GM18907 (cell line): ENCODE measurements around the gene RPA3.

Experiments used
- ATAC-seq: cut with Tn5 transposase; IDR thresholded peaks from one replicate; pipeline ENCODE4 v1.9.1; 2021; ENCODE audit warnings: mild to moderate bottlenecking, moderate library complexity; ENCODE audit not compliant: unreplicated experiment

RPA3 gene

DNA sequence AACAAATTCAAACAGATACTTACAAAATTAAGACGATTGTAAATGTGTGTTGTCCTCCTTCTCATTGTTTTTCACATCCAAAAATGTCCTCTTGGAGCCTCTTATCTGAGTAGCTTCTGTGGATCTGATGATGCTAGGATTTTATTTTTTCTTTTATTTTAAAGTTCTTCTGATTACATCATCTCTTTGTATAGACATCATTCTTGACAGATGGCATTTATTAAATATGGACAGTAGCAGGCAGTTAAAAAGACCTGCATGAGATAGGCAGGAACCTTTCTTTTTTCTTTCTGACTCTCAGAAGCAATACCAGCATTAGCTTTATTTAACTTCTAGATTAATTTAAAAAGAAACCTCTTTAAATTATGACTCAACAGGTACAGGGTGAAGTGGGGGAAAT lies at the start of gene RPA3:
Gene RPA3 (minus strand): TSS at position 116 of the 400 bp plus-strand sequence. CDS start 78,189 bp downstream, outside the sequence.
- no peak for ATAC-seq

DNA sequence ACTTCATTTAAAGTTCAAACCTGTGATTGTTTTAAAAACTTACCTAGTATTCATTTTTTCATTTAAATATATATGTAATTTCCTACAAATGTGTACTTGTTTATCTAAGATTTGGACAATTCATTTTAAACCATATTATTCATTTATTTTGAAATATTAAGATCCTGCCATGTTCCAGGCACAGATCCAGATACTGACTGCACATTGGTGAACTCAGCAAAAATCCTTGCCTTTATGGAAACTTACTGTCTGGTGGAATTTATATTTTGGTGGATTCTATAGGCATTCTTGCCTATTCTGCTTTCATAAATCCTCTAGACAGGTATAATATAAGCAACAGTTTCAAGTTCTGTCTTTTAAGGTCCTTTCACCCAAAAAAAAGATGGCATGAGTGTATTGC lies 48.3 kb upstream of the RPA3 start:
- ATAC-seq, result no peak

DNA sequence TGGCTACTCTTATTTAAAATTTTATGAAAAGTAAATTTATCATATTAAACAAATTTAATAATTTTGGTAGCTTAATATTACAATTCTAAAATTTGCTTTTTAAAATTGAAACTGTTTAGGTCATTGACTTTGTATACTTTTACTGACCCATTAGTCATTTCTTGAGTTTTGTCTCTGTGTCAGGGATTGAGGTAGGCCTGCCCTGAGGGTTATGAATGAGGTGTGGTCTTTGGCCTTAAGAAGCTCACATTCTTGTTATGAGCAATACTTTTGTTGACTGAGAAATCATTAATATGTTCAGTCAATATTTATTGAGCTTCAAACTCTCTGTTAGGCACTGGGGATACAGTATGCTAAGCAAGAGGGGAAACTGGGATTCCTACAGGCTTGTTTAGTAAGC lies 47.0 kb upstream of the RPA3 start:
- ATAC-seq, result peak; percentile 80

DNA sequence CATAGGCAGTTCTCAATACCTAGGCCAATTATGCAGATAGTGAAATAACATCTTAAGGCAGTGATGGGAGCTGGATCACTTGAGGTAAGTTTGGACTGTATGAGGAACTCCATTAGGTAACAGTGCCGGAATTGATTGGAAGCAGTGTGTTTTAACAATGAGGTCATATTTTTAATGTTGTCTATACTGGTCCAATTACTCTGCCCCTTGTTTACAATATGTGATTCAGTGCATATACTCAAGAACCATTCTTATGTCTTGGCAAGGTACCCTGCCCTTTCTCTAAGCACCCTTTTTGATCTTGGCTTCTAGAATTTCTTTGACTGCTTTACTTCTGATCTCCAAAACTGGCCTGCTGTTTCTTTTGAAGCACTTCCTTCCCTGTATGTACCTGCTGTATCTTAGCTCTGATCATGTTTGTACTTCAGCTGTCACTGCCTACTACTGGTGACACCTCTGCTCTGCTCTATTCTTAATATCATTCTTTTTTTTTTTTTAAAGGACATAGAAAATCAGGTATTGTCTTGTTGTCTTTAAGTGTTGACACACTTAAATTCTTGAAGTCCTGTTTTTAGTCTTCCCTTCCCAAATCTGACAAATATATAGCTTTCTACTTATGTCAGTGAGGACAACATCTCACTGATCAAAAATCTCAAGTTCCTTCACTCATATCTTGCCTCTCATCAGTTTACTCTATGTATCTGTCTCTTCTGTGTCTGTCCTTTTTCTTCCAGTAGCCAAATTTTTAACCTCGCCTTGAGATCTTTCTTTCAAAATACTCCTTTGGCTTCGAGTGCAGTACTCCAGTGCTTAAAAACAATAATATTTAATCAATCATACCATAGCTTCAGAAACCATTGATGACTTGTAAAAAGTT lies 46.4 kb upstream of the RPA3 start:
- no peak for ATAC-seq

DNA sequence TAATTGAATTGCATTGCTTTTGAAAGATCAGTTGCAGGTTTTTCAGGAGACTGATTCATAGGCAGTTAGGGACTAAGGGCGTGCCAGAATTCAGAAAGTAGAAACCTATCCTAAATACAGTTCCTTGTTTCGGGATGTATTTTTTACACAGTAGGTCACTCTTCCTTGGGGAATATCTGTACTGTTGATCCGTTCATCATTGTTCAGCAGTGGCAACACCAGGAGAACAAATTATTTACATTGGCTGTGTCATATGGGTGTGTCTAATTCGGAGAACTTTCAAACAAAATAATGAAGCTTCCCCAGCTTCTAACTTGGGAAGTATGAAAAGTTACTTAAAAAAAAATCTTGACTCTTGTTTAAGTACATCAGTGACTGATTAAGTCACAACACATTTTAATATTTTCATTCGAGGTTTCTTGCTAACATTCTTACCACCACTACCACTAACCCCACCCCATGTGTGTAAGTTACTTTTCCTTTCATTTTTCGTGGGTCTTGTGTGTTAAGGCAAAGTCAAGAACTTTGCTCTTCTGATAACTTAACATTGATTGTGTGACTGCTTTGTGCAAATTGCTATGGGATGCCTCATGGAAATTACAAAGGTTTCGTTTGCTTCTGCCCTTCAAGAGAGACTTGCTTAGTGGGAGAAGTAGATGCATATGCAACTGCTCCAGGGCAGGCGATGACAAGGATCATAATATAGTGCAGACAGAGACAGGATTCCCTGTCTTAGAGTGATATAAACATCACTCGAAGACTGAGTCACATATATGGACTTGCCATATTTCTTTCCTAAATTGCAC lies 43.8 kb upstream of the RPA3 start:
- peak; percentile 64 for ATAC-seq

DNA sequence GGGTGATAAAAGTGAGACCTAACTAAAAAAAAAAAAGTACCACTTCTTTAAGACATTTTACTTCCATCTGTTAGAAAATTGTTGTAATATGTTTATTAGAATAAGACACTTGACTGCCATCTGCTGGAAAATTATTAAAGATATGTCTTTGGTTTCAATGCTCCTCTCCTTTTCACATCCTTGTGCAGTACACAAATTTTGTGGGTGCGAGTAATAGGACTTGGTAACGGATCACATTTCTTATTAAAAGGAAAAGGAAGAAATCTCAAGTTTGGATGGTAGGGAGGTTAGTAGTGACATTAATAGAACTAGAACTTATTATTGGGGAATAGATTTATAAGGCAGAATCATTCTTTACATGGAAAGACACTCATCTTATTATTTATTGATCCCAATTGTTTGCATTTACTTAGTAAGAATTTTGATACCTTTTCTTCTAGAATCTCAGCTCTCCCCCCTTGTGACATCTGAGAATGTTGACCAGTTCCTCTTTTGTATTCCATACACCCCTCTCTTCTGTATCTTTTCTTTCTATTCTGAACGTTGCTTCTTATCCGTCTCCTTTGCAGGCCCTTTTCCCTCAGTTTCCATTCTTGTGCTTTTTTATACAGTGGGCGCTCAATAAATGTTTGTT lies 43.0 kb upstream of the RPA3 start:
- peak; percentile 33 for ATAC-seq

DNA sequence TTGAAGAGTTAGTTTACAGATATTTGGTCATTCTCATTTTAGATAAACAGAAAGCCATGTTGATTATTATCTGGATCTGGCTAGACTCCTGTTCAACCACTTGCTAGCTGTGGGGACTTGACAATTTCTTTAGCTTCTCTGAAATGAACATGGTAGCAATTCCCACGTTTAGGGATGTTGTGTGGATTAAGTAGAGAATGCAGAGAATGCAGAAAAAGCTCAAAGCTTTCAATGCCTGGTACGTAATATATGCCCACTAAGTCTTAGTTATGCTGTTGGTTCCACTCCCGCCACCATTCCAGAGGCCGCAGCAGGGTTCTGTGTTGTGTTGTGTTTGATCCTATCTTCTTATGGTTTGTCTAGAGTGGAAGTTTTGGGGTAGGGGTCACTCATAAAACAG lies 39.2 kb upstream of the RPA3 start:
- no peak for ATAC-seq

DNA sequence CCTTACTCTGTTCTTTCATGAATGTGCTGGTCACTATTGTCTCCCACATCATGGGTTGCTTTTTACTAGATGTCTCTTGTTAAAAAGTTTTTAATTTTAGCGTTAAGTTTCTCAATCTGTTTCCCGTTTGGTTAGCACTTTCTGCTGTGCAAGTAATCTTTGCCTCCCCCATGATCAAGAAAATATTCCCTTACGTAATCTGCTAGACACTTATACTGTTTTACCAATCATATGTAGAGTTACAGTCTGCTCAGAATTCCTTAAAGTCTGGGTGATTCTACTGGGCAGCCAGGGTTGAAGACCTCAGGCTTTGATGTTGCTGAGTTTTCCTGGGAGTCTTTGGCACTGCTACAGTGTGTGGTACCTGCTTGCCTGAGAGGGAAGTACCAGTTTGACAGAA lies 38.2 kb upstream of the RPA3 start:
- ATAC-seq, result no peak

DNA sequence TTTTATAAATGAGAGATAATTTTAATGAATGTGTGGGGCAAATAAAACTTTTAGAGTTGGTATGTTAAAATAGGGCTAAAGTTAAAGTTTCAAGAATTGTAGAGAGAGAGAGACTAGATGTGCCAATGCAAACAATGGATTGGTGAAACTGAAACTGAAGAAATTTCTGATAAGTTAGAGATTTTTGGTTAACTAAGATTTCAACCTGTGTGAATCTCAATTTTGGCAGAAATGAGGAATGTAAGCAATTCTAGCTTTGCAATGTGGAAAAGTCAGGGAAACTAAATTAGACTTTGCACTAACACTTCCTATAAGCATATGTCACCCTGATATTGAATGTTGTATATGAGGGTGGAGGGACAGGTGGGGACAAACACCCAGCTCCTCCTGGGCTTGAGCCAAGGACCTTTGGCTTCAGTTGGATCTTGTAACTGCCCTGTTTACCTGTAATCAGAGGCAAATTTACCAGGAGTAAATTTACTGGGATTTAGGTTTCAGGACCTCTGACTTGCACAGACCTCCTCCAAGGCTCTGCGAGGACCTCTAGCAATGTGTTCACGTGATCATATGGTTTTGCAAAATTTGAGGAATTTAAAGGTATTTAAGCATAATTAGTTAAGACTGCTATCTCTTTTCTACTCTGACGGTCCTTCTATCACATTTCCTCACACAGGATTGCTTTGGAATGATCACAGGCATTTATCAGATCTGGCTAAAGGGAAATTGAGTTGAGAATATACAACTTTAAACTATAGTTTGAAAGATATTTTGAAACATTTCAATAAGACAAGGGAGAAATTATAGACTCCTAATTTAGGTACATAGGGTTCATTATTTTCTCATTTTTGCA lies 33.1 kb upstream of the RPA3 start:
- ATAC-seq, result no peak

DNA sequence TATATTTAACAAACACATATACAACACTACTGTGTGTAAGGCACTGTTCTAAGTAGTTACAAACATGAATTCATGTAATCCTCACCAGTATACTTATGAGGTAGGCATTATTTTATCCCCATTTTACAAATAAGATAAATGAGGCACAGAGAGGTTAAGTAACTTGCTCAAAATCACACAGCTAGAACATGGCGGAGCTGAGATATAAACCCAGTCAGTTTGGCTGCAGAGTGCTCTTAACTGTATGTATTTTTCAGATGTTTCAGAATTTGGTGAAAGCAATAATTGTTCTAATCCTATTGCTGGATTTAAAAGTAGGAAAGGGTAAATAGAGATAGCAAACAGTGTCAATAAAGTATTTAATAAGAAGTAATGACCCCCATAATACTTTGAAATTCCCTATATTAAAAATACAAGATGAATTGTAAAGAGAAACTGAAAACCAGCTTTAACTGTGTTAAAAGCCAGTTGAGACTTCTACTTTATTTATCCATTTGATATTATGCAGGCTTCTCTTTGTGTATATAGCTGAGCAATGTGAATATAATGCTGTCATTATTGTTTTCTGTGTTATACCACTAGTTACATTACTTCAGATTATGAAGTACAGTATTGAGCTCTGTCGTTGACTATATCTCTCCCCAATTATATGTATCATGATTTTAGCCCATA lies 32.3 kb upstream of the RPA3 start:
- ATAC-seq, result no peak

DNA sequence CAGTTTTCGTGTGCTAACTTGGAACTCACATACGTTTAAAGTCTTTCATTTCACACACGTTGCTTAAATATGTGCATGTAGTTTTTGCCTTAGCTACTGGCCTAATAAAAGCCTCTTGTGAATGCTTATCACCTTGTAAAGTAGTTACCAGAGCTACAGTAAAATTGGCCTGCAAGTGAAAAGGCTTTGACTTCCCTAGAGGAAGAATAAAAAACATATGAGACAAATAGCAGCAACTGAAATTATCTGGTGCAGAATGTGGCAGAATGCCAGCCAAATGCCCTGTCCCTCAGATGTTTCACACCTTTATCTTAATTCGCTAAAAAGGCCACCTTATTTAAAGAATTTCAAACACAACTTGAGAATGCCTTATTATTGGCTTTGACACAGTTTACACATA lies 28.1 kb upstream of the RPA3 start:
- no peak for ATAC-seq

DNA sequence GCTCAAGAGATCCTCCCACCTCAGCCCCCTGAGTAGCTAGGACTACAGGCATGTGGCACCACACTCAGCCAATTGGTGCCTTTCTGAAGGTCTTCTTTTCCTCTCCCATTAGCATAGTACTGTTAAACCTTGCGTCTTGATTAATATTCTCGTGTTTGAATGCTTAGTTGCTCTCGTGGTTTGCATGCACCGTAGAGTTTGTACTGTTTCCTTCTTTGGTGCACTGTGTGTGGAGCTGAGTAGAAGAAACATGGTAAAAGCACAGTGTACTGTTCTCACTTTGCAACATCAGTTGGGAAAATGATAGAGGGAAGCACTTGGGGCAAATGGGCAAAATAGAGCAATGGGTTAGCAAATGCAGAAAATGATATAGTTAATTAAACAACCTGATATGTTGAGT lies 27.6 kb upstream of the RPA3 start:
- no peak for ATAC-seq

DNA sequence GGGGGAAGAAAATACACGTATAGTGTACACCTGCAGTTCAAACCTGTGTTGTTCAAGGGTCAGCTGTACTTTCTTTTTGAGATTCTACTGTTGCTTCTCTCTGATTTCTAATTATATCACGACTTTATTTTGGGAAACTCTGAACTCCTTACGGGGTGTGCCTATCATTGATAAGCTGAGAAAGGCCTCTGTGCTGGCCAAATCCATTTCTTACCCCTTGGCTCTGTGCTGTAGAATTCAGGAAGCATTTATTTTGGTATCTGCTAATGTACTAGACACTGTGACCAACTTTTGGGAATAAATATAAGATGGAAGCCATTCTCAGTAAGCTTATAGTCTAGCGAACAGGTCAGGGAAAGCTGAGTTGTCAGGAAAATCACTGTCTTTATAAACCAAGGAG lies 26.9 kb upstream of the RPA3 start:
- no peak for ATAC-seq

DNA sequence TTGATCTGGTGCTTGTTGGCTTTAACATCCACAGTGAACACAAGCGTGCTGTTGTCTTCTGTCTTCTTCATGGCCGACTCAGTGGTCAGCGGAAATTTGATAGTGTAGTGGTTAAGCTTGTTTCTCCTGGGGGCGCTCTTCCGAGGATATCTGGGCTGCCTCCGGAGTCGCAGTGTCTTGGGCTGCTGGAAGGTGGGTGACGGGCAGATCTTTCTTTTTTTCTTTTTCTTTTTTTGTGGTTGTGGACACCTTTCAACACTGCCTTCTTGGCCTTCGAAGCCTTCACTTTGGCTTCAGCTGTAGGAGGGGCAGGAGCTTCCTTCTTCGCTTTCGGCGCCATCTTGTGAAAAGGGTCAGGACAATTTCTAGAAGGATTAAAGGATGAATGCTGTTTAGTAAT lies 23.8 kb upstream of the RPA3 start:
- ATAC-seq, result no peak

DNA sequence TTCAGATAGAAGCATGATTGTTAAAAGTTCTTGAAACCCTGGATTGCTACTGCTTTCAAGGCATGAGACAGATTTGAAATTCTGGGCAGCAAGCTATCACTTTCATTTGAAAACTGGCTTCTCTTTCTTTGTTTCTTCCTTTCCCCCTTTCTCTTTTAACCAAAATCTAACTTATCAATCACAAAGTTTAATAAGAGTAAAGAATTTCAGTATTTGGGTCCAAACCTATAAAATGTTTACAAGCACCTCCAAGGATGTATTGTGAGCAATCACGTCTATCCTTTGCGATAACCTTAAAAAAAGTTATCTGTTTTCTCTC lies 21.6 kb upstream of the RPA3 start:
- no peak for ATAC-seq

DNA sequence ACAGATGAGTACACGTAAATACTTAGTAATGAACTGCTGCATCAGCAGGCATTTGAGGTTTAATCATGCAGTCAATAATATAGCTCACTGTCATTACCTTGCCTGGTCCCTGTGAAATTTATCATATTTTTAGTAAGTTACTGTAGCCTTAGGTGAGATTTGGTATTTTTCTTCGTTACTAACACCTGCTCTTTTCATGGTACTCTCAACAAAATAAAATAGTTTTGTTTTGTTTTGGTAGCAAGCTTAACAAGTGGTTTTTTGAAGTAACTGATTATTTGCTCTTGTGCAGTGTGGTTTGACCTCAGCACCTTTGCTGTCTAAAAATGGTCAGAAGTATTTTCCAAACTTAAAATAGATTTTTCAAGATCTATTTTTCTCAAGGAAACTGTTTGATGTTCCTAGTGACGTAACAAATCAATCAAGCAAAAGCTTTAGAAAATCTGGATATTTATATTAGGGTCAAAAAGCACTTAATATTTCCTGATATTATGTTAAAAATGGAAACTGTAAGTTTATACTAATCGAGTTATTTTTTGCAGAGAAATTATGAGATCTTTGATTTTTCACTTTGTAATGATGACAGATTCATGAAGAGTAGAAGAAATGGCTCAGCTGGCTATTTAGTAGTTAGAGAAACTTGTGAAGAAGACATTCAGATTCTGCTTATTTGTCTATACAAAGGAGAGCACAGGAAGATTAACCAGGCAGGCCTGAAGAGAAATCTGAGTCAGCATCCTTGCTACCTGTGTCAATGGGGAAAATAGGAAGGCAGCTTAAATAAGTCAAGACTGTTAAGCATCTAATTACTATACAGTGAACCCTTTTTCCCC lies 21.0 kb upstream of the RPA3 start:
- ATAC-seq, result peak; percentile 79

DNA sequence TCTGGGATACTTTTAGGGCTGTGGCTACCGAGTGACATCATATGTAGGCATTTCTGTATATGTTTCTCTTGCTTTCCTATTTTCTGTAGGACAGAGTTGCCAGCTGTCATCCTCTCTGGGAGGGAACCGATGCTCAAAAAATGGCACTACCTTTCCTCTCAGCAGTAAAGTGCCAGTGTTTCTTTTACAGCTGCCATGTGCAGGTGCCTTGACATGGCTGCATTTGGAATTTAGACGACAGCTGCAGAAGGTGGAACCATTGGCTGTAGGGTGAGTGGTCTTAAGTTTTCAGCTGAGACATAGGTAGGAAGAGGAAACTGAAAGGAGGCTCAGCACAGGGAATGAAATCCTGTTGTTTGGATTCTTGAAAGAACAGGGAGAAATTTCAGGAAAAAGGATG lies 20.2 kb upstream of the RPA3 start:
- ATAC-seq, result no peak

DNA sequence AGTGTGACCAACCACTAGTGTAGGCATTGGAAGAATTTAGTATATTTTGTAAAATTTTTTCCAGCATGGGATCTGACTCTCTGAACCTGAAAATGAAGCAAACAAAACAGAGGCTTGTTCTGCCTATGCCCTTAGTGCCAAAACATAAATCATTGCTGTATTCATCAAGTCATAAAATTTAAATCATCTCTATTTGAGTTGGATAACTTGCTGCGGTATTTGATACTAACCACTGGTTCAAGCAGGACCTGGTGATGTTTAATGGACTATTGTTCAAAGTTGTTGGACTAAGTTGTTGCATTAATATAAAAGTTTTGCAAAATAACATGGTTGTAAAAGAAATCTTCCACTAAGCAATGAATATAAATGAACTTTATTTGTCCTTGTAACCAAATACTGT lies 19.8 kb upstream of the RPA3 start:
- no peak for ATAC-seq

DNA sequence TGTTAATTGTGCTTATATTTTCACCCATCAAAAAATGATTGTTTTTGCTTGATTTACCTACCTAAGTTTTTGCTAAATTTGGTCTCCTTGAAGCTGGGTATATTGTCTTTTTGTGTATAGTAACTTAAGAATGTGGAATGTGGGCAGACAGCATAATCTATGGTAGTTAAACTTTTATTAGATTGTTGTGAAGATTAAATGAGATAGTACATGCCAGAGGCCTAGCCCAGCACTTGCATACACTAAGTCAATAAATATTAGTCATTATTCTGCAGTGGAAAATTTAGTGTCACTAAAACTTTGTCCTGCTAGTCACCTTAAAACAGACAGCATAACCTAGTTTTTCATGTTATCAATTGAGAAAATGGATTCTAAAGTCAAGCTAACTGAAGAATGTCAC lies 19.3 kb upstream of the RPA3 start:
- no peak for ATAC-seq

DNA sequence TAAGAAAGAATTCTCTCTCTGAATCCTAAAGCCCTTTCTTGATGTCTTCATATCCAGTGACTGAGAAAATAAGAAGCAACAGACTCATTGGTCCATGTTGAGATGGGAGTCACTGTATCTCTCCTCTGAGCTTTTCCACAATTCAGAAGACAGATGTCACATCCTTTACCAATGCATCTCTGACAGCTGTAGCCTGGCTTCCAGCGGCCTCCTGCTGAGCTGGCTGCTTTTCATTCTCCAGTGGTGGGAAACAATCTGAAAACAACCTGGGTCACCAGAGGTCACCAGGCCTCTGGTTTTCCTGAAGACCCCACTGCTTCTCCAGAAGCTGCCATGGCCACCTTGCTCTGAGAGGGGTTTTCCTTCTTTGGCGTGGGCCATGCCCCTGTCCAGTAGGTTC lies 18.3 kb upstream of the RPA3 start:
- no peak for ATAC-seq
